Spleen (tissue), 7 donors: ENCODE measurements around the gene DEK.

Experiments used
- POLR2A ChIP-seq, 3 donors: fragments of 450-650 bp; IDR thresholded peaks; one replicate each; pipeline ENCODE4 v1.5.1; 2017; ENCODE audit warnings: antibody characterized with exemption in 3 of 3, mild to moderate bottlenecking in 1 of 3
- TF ChIP-seq, protein P1 (sequence below), 11 experiments: fragments of 200-600 bp in 7 of 11; fragments of 450-650 bp in 4 of 11; sonication (generic) in 4 of 11; IDR thresholded peaks in 8 of 11; conservative IDR thresholded peaks in 3 of 11; 1 replicate in 7 of 11; 2 replicates in 4 of 11; pipeline versions ENCODE4 v1.4.0 to v1.8.0; 2016 to 2021; ENCODE audit warnings: antibody characterized with exemption in 11 of 11, inconsistent platforms in 4 of 11, mild to moderate bottlenecking in 1 of 11
- donor health status: DM: no; HTN: no; CAD: no; lungs with moderate emphysema.
- donor health status: DM: no; HTN: no; CAD: no.
- donor health status: DM: no; HTN: no; CAD: no.

DNA sequence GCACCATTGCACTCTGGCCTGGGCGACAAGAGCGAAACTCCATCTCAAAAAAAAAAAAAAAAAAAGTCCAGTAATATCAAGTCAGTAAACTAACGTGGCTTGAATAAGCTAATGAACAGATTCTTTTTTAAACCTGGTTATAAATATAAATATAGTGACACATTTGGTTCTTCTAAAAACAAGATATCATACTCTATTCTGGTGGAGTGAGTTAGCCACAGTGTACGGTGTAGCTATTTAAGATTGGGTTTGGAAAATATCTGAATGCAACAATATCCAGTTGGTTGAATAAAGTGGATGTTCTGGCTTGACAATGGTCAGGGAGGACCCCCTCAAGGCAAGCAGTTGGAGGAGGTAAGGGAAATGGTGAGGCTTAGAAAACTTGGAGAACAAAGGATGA is 5.9 kb upstream of the DEK start:
- TF ChIP-seq, protein P1, sequence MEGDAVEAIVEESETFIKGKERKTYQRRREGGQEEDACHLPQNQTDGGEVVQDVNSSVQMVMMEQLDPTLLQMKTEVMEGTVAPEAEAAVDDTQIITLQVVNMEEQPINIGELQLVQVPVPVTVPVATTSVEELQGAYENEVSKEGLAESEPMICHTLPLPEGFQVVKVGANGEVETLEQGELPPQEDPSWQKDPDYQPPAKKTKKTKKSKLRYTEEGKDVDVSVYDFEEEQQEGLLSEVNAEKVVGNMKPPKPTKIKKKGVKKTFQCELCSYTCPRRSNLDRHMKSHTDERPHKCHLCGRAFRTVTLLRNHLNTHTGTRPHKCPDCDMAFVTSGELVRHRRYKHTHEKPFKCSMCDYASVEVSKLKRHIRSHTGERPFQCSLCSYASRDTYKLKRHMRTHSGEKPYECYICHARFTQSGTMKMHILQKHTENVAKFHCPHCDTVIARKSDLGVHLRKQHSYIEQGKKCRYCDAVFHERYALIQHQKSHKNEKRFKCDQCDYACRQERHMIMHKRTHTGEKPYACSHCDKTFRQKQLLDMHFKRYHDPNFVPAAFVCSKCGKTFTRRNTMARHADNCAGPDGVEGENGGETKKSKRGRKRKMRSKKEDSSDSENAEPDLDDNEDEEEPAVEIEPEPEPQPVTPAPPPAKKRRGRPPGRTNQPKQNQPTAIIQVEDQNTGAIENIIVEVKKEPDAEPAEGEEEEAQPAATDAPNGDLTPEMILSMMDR (IDR thresholded peaks at IDR 0.05 in 8 of 11, conservative IDR thresholded peaks at IDR 0.05 in 3 of 11) = no peak
- no peak for TF ChIP-seq POLR2A (IDR thresholded peaks at IDR 0.05)
